NB4 (cell line): ENCODE measurements around the gene ZBTB43.

Source experiments
- CTCF ChIP-seq: IDR thresholded peaks from one replicate; pipeline ENCODE4 v1.5.1; 2012; ENCODE audit warnings: low read depth, low read length
- POLR2A ChIP-seq: IDR thresholded peaks from 2 replicates; pipeline ENCODE4 v1.6.1; 2011; ENCODE audit warnings: mild to moderate bottlenecking; ENCODE audit not compliant: insufficient read length; ENCODE audit errors: extremely low read depth

DNA sequence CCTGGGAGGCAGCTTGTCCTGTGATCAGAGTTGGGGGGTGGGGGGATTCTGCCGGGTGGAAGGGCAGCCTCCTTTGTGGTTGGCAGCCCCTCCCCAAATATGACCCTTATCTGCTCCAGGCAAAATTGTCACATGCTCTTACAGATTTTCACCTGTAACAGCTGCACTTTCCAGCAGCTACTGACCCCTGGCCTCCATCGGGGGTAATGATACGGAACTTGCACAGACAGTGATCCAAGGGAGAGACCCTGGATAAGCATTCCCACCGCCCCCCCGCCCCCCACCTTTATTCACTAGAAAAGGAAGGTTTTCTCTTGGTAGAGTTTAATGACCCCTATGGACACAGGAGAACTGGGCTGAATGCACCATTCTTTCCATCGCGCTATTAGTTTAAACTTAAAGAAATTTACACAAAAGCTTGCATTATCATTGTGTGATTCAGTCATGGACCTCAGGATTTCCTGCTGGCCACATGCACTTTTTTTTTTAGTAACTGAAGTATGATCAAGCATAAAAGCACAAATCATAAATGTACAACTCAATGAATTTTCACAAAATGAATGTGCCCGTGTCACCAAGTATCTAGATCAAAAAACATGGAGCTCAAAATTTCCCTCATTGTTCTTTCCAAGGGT is 44.9 kb downstream of the ZBTB43 start:
- TF ChIP-seq CTCF (no peak), POLR2A (no peak)
